Spleen (tissue), 11 donors: ENCODE data around the gene ABCA13. TPM values are rescaled to one million over a fixed set of nuclear protein-coding genes. Genes with fewer than 3 reads are reported as not detected.

Experiments used
- DNase-seq: peaks from one replicate; pipeline ENCODE4 v3.0.0-alpha.2; 2020
- H3K27ac ChIP-seq, 8 donors: fragments of 200-600 bp; sonication (generic) in 7 of 8; 1 replicate in 4 of 8; 2 replicates in 4 of 8; pipeline versions ENCODE4 v1.5.0 to v1.8.0; 2016 to 2021; ENCODE audit warnings: inconsistent platforms in 4 of 8, mild to moderate bottlenecking in 4 of 8, moderate library complexity in 1 of 8
- H3K27me3 ChIP-seq, 7 donors: fragments of 200-600 bp; sonication (generic) in 6 of 7; replicated peaks in 1 of 7; 1 replicate in 4 of 7; 2 replicates in 3 of 7; pipeline versions ENCODE4 v1.5.0 to v1.8.0; 2016 to 2021; ENCODE audit warnings: inconsistent platforms in 3 of 7, mild to moderate bottlenecking in 1 of 7
- H3K36me3 ChIP-seq, 6 donors: fragments of 200-600 bp; sonication (generic) in 5 of 6; 1 replicate in 4 of 6; 2 replicates in 2 of 6; pipeline versions ENCODE4 v1.5.0 to v1.8.0; 2016 to 2021; ENCODE audit warnings: inconsistent platforms in 2 of 6
- H3K4me1 ChIP-seq, 6 donors: fragments of 200-600 bp; sonication (generic) in 5 of 6; 1 replicate in 3 of 6; 2 replicates in 3 of 6; pipeline versions ENCODE4 v1.5.0 to v1.8.0; 2016 to 2021; ENCODE audit warnings: inconsistent platforms in 3 of 6
- H3K4me3 ChIP-seq, 8 donors: fragments of 200-600 bp; sonication (generic) in 7 of 8; 1 replicate in 4 of 8; 2 replicates in 4 of 8; pipeline versions ENCODE4 v1.5.0 to v1.8.0; 2016 to 2021; ENCODE audit warnings: inconsistent platforms in 4 of 8, mild to moderate bottlenecking in 4 of 8, moderate library complexity in 2 of 8
- H3K9me3 ChIP-seq, 8 donors: fragments of 200-600 bp; sonication (generic) in 7 of 8; 1 replicate in 4 of 8; 2 replicates in 4 of 8; pipeline versions ENCODE4 v1.5.0 to v1.8.0; 2016 to 2021; ENCODE audit warnings: inconsistent platforms in 4 of 8
- POLR2A ChIP-seq, 3 donors: fragments of 450-650 bp; IDR thresholded peaks; one replicate each; pipeline ENCODE4 v1.5.1; 2017; ENCODE audit warnings: antibody characterized with exemption in 3 of 3, mild to moderate bottlenecking in 1 of 3
- POLR2AphosphoS5 ChIP-seq, 3 donors: sonication (generic); formaldehyde crosslinking; IDR thresholded peaks; one replicate each; pipeline ENCODE4 v1.5.1; 2017; ENCODE audit warnings: antibody characterized with exemption in 3 of 3
- WGBS, 5 donors: extraction: QIAGEN DNeasy Blood & Tissue Kit in 3 of 5; methylation state at CpG; one replicate each; pipeline versions ENCODE4 v1.1.5 to v1.1.7; 2013 to 2018; 5-methylcytosine and 5-hydroxymethylcytosine counted together
- intact Hi-C: fragments of 100-400 bp; cut with DNase I; formaldehyde crosslinking; loops from one replicate; pipeline ENCODE4 v1.15.0; 2023; ENCODE audit warnings: low total_unique reads
- polyA plus RNA-seq, 3 donors: library from polyadenylated mRNA; stranded (reverse); fragments of 200-250 nt; gene quantifications; one replicate each; pipeline ENCODE4 v1.2.1, GENCODE V29; 2013
- total RNA-seq, 7 donors: library from RNA; depleted of rRNA in 3 of 7; stranded (reverse); fragments of >200 nt in 3 of 7; fragmentation: NEBNext Ultra II Directional in 4 of 7; extraction: Animal tissue kit (Norgen Biotek cat#: 25700) in 4 of 7; gene quantifications; one replicate each; pipeline versions ENCODE4 v1.1.0 to v1.2.1, GENCODE V29; 2016 to 2021
- TF ChIP-seq, protein P1 (sequence below), 11 experiments: fragments of 200-600 bp in 7 of 11; fragments of 450-650 bp in 4 of 11; sonication (generic) in 4 of 11; IDR thresholded peaks in 8 of 11; conservative IDR thresholded peaks in 3 of 11; 1 replicate in 7 of 11; 2 replicates in 4 of 11; pipeline versions ENCODE4 v1.4.0 to v1.8.0; 2016 to 2021; ENCODE audit warnings: antibody characterized with exemption in 11 of 11, inconsistent platforms in 4 of 11, mild to moderate bottlenecking in 1 of 11
- donor health status: healthy with polysubstance abuse.
- donor health status: DM: no; HTN: no; CAD: no; lungs with moderate emphysema.
- donor health status: DM: no; HTN: no; CAD: no.
- donor health status: Bipolar disorder and iron deficiency.
- donor health status: healthy.
- donor health status: DM: no; HTN: no; CAD: no.
- donor health status: DM: yes; HTN: yes; CAD: no.

The ABCA13 gene
- total and polyA plus RNA-seq, 10 donors: 0.02 to 19.0 (median 1.8) TPM

DNA sequence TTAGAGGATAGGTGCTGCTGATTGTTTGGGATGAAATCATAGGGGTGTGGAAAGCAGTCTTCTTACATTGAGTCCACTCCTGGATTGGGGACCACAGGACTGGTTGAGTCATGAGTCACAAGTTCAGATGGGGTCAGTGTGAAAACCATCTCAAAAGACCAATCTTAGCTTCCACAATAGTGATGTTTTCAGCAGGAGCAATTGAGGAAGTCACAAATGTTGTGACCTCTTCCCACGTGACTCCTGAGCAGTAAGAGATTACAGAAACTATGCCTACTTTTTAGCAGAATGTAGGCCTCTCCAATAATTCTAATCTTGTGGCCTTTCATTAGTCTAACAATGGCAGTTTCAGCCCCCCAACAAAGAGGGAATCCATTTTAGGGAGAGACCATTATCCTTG lies 496.1 kb downstream of the ABCA13 start:
- Histone ChIP-seq H3K9me3 (no peaks in the 10 kb centered on the region), H3K4me1 (no peaks in the 10 kb centered on the region), H3K27ac (no peak overlapping the region), H3K4me3 (no peak overlapping the region), H3K36me3 (no peaks in the 10 kb centered on the region), H3K27me3 (no peaks in the 10 kb centered on the region)
- TF ChIP-seq POLR2A (IDR thresholded peaks at IDR 0.05) (no peak), POLR2AphosphoS5 (IDR thresholded peaks at IDR 0.05) (no peak)
- TF ChIP-seq, protein P1, sequence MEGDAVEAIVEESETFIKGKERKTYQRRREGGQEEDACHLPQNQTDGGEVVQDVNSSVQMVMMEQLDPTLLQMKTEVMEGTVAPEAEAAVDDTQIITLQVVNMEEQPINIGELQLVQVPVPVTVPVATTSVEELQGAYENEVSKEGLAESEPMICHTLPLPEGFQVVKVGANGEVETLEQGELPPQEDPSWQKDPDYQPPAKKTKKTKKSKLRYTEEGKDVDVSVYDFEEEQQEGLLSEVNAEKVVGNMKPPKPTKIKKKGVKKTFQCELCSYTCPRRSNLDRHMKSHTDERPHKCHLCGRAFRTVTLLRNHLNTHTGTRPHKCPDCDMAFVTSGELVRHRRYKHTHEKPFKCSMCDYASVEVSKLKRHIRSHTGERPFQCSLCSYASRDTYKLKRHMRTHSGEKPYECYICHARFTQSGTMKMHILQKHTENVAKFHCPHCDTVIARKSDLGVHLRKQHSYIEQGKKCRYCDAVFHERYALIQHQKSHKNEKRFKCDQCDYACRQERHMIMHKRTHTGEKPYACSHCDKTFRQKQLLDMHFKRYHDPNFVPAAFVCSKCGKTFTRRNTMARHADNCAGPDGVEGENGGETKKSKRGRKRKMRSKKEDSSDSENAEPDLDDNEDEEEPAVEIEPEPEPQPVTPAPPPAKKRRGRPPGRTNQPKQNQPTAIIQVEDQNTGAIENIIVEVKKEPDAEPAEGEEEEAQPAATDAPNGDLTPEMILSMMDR (IDR thresholded peaks at IDR 0.05 in 8 of 11, conservative IDR thresholded peaks at IDR 0.05 in 3 of 11): no peak
- 31 to 58% (median 39%) methylated on average over 1 of the region's 1 CpG for WGBS, 5 donors
- DNase-seq: no peak
- intact Hi-C loops: no loop called here

DNA sequence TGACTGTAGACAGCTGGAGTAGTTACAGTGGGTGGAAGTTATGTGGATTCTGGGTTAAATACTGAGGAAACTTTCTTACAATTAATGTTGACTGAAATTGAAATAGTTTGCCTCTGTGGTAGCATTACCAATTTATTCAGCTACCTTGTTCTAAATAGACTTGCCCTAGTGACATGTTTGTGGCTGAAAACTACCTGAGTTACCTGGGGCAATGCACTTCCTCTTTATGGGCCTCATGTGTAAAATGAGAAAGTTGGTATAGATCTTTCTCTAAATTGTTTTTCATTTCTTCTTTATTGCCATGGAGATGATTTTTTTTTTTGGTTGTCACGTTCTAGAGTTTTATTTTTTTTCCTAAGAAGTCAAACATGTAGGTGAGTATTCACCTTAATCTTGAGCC lies 500.4 kb downstream of the ABCA13 start:
- Histone ChIP-seq H3K4me3 (no peak overlapping the region), H3K27me3 (no peaks in the 10 kb centered on the region), H3K4me1 (no peaks in the 10 kb centered on the region), H3K27ac (no peak overlapping the region), H3K9me3 (peaks cover 0 to 22% (median 13%) of the 10 kb centered on the region in 8 donors), H3K36me3 (no peaks in the 10 kb centered on the region)
- no peak for DNase-seq
- WGBS, 5 donors: 55 to 89% (median 65%) methylated on average over 1 of the region's 1 CpG
- intact Hi-C loops: no loop called here
- TF ChIP-seq POLR2A (IDR thresholded peaks at IDR 0.05) (no peak), POLR2AphosphoS5 (IDR thresholded peaks at IDR 0.05) (no peak)
- TF ChIP-seq, protein P1 (IDR thresholded peaks at IDR 0.05 in 8 of 11, conservative IDR thresholded peaks at IDR 0.05 in 3 of 11): no peak

GRCh38 chr7:48681006-48681405 lies 509.7 kb downstream of the ABCA13 start:
- no peaks in the 10 kb centered on the region for H3K27me3 ChIP-seq
- no peaks in the 10 kb centered on the region for H3K36me3 ChIP-seq
- no peak overlapping the region for H3K27ac ChIP-seq
- TF ChIP-seq POLR2AphosphoS5 (IDR thresholded peaks at IDR 0.05) (no peak), POLR2A (IDR thresholded peaks at IDR 0.05) (no peak)
- TF ChIP-seq, protein P1 (IDR thresholded peaks at IDR 0.05 in 8 of 11, conservative IDR thresholded peaks at IDR 0.05 in 3 of 11): no peak
- H3K9me3 ChIP-seq: peaks cover 0 to 22% (median 9%) of the 10 kb centered on the region in 8 donors
- intact Hi-C loops: no loop called here
- H3K4me1 ChIP-seq: no peaks in the 10 kb centered on the region
- H3K4me3 ChIP-seq: no peak overlapping the region
- WGBS, 5 donors: 64 to 84% (median 76%) methylated on average over 2 of the region's 2 CpGs
- no peak for DNase-seq

- Histone ChIP-seq H3K9me3 (no peaks in the 10 kb centered on the region), H3K27me3 (no peaks in the 10 kb centered on the region), H3K4me1 (no peaks in the 10 kb centered on the region), H3K27ac (no peak overlapping the region), H3K36me3 (no peaks in the 10 kb centered on the region), H3K4me3 (no peak overlapping the region)
- DNase-seq: no peak
- intact Hi-C loops: no loop called here
- TF ChIP-seq, protein P1 (IDR thresholded peaks at IDR 0.05 in 8 of 11, conservative IDR thresholded peaks at IDR 0.05 in 3 of 11): no peak
- no peak for TF ChIP-seq POLR2A (IDR thresholded peaks at IDR 0.05)
- no peak for TF ChIP-seq POLR2AphosphoS5 (IDR thresholded peaks at IDR 0.05)
- 26 to 68% (median 40%) methylated on average over 1 of the region's 1 CpG for WGBS, 5 donors
Measured at GRCh38 chr7:48691788-48692187, 520.5 kb downstream of the ABCA13 start.

Other genes starting within 250 kb of the ABCA13 start
- under 1 TPM; 0.28 to 0.85 (median 0.40) TPM for gene PKD1L1, start 223.0 kb upstream of the ABCA13 start, total RNA-seq
- gene PKD1L1, start 223.0 kb upstream of the ABCA13 start, polyA plus RNA-seq: 1 to 10 TPM in 2 of 3 donors, under 1 TPM in 1; 0.41 to 1.3 (median 1.1) TPM
- gene HUS1, start 191.8 kb upstream of the ABCA13 start, total RNA-seq: 10 to 100 TPM; 29.5 to 74.2 (median 37.3) TPM
- gene HUS1, start 191.8 kb upstream of the ABCA13 start, polyA plus RNA-seq: 1 to 10 TPM; 4.8 to 8.7 (median 6.2) TPM
- gene SUN3, start 142.4 kb upstream of the ABCA13 start, total RNA-seq: not detected
- not detected for gene SUN3, start 142.4 kb upstream of the ABCA13 start, polyA plus RNA-seq
- not detected for gene C7orf57, start 135.9 kb upstream of the ABCA13 start, total RNA-seq
- under 1 TPM in 1 of 3 donors, not detected in 2; 0.03 TPM for gene C7orf57, start 135.9 kb upstream of the ABCA13 start, polyA plus RNA-seq
- 10 to 100 TPM; 22.2 to 80.0 (median 54.4) TPM for gene UPP1, start 82.2 kb upstream of the ABCA13 start, total RNA-seq
- gene UPP1, start 82.2 kb upstream of the ABCA13 start, polyA plus RNA-seq: 10 to 100 TPM; 30.2 to 70.1 (median 56.3) TPM